Myocyte (in vitro differentiated cells): ENCODE results near the gene DUSP22. TPM values are rescaled to one million over a fixed set of nuclear protein-coding genes. Genes with fewer than 3 reads are reported as not detected.
A peak's percentile ranks its signal among the peaks of the same experiment; 100 is the strongest.
"Not testable (repeated sequence)": the region's sequence is repeated elsewhere in the genome, so short reads cannot be mapped to it uniquely, and the experiment has no call there.

Source experiments
- DNase-seq: peaks from one replicate; pipeline ENCODE4 v3.0.0-alpha.2; 2012; ENCODE audit warnings: low read depth
- total RNA-seq: library from RNA; depleted of rRNA; stranded (reverse); fragments of >200 nt; gene quantifications from 2 replicates; pipeline ENCODE4 v1.2.3, GENCODE V29; 2014

The DUSP22 gene
- total RNA-seq, 1 donor from 2014 or later, result 46.4 TPM

DNA sequence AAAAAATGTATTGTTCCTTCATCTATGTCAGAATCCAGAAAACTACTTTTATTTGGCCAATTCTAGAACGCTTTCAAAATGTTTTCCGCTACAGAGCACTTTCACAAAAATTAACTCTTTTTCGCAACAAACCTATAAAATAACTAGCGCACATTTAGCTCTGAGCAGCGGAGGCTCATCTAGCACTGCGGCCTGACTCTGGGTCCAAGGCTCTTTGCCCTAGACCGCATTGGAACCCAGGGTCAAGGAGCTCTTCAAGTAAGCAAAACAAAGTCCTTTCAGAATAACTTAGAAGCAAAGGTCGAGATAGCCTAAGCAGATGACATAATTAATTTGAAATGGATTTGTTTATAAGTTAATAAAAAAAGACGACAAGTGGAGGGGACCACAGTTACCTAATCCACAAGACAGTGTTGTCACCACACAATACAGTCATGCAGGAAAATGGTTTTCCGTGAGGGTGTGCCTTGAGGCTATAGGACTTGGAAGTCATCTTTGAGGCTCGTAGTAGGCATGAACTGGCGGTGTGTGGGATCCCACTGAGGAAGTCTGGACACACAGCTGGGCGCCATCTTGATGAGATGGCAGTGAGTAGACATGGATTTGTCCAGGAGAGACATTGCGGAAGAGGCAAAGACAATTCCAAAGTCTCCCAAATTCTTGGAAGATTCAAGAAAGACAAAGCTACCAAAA, 70.1 kb downstream of the DUSP22 start:
- DNase-seq, result no peak

DNA sequence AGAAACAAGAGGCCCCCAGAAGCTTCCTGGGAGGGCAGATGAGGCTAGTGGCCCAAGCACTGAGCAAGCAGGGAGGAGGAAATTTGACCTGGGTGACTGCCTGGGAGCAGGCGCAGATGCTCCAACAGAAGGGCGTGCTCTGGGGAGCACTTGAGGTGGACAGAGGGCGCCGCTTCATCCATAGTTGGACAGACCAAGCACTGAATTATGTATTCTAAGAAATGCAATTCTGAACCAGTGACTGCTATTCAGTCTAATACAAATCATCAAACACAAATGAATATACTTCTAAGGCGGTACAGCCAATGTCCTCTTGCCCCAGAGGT, 70.6 kb downstream of the DUSP22 start:
- no peak for DNase-seq

DNA sequence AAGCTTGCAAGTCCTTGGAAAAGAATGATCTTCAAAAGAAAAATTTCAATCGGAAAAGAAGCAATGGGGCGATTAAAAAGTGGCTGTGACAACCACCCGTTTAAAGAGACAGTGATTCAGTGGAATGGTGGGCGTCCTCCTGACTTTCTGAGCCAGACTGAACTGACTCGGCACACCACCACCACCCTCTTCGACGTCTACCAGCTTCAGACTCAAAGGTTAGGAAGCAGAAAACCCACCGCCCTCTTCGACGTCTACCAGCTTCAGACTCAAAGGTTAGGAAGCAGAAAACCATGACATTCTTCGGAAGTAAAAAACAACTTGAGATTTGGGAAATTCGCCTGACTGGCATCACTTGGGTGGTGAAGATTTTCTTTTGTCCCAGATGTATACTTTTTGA, 71.0 kb downstream of the DUSP22 start:
- DNase-seq, result no peak

DNA sequence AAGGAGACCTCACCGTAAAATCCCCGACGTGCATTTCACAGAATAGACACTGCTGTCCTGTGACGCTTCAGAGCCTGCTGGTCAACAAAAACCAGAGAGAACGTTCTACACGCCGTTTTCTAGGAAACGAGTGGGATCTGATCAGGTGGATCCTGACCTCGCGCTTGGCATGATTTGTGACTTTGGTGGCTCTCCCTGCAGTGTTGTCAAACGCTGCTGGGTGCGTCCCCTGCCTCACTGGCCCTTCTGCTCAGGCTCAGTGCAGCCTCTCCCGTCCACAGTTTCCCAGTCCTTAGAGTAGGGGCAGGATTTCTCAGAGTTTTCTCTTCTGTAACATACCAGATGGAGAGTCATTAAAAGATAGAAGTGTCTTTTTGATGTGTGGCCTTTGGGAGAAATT, 71.6 kb downstream of the DUSP22 start:
- no peak for DNase-seq

DNA sequence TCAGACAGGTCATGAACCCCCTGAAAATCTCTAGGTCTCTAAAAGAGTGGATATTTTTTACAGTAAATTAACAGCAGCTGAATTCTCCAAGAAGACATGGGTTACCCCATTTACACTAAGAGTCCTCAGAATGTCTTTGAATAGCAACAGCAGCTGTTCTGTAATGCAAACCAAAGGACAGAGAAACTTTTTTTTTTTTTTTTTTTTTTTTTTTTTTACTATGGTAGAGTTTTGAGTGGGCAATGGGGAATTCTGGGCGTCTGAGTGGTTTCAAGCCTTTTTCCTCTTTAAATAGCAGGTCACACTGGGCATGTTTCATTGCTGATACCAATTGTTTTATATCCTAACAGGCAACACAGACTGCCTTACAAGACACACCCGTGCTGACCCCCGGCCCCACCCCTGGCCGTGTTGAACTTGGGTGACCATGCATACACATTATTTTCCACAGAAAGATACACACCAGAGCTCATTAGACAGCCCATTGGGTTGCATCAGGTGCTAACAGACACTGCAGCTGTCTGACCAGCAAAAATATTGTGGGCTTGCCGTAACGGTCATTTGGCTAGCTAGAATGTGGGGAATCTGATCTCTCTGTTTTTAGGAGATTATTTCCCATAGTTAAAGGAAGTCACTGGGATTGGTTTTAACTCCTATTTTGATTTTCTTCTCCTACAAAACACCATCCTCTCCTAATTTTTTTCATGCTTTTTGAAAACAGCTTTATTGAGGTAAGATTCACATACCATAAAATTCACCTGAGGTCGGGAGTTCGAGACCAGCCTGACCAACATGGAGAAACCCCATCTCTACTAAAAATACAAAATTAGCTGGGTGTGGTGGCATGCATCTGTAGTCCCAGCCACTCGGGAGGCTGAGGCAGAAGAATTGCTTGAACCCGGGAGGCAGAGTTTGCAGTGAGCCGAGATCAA, 72.6 kb downstream of the DUSP22 start:
- peak; percentile 93 for DNase-seq

DNA sequence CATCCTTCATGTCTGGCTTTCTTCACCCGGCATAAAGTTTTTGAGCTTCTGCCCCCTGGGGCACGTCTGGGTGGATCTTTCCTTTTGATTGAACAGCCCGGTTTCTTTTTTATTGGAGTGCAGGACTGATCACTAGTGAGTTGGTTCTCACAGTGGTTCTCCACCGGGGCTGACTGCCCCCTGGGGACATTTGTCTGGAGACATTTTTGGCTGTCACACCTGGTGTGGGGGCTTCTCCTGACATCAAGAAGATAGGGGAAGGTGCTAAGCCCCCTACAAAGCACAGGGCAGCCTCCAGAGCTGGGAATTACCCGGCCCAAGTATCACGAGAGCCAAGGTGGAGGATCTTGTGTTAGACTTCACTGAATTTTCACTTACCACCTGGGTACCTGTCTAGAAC, 73.5 kb downstream of the DUSP22 start:
- DNase-seq, result no peak

DNA sequence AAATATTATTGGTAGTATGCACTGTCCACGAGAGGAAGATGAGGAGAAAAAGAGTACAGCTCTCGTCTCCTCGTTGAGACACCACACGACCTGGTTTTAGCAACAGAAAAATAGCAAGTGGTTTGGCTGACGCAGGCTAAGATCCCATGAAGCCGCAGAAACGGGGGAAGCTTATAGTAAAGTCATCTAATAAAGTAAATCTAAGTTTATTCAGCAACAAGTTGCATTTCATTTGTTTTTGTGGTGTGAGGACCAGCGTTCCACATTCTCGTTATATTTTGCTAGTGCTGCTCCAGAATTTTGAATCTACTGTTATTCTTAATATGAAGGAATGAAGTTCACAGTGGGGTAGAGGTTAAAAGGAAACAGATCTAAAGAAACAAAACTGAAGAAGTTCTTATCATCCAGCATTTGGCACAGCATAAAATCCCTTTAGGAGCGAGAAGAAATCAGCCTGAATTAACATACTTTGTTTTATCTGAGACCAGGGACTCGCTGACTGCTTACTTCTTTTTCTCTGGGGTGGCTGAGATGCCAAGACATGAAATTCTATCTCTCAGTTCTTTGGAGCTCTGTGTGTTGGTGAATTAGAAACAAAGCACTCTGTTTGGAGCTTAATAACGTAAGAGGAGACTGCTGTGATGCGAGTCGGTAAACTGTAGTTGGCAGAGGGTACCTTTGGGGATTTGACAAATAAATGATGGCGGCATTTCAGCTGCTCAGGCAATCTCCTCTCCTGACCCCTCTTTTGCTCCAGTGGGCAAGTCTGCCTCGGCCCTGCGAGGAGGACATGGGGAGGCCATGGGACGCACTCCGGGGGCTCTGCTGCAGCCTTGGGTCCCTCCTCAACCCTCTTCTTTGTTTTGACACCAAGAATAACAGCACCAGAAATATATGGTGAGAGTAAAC, 74.4 kb downstream of the DUSP22 start:
- peak; percentile 48 for DNase-seq

DNA sequence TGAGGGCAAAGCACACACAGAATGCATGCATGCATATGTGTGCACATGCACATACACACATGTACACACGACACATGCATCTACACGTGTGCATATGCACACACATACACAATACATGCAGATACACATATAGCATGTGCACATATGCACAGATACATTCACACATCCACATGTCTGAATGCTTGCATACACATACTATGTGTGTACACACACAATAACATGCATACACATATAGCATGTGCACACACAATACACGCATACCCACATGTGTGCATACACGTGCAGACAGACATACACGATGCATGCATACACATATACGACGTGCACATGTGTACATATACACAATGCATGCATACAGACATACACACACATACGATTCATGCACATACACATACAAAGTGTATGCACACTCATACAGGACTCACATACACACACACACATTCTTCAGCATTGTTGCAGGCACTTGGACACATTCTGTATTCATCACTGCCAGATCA, 75.1 kb downstream of the DUSP22 start:
- no peak for DNase-seq

DNA sequence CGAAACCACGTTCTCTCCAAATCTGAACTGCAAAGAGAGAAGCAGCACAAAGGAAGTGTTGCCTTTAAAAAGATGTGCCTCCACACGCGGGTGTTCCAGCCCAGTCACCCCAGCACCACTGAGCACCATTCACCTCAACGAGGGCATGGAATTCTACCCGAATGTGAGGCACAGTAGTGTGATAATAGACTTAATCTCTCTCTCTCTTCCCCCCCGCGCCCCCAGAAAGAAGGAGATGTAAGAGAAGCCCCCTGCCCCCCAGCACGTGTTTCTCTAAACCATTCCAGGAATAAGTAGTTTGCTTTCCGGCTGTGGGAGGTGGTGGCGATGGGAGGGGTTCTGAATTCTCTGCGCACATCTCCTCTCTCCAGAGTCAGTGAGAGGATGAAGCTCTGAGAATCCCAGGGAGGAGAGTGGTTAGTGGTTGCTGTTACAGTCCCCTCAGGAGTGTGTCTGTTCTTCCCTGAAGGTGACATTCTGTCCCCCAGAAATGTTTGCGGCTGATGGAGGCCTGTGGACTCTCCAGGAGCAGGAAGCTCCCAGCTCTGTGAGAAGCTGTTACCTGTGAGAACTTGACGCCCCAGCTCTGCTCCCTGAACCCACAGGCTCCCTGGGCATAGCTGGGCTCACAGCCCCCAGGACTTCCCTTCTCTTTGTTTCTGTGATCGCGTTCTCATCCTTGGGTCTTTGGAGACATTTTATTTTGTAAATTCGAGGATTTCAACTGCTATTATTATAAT, 75.8 kb downstream of the DUSP22 start:
- DNase-seq, result no peak

DNA sequence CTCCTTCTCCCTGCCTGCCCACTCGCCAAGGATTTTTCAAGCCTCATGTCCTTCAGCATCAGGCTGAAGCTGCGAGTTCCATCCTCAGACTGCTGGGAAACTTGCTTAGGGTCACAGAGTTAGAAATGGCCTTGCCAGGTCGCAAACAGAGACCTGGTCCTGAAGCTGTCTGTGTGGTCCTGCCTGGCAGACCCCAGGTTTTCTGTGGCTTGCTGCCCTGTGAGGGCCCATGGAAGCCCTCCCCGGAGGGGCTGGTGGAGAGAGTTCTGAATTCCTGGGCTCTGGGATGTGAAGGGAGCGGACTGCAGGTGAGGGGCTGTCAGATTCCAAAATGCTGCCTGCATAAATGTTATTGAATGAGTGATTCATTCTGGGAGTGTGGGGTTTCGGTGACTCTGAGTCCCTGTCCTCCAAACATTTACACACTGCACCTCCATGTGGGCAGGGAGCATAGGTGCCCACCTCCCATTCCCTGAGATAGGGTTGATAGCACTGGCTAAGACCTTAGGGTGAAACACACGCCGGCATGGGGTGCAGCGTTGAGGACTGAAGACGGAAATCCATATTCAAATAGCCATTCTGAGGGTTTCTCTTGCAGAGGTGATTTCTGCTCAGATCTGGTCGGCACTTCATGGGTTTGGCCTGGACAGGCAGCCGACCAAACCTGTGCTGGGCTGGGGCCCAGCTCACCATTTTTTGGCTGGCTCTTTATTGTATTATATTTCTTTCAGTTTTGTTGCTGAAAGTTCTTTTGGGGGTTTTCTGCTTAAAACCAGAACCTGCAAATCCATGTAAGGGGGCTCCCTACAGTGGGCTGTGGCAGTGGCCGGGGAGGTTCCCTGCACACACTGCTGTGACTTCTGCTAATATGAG, 77.5 kb downstream of the DUSP22 start:
- no peak for DNase-seq

DNA sequence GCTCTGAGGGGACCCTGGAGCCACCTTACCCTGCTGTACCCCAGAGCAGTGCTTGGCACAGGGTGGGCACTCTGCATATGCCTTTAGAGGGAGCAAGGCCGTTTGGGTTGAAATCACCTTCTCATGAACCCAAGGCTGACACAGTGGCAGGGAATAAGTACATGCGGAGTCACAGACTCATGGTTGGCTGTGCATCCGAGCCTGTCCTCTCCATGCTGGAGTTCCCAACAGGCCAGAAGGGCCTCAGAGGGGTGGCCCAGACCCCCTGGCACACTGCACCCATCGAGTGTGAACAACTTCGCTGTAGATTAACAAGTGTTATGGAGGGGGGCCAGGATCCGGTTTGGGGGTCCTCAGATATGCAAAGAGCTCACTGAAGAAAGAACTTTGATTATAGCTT, 78.3 kb downstream of the DUSP22 start:
- no peak for DNase-seq

DNA sequence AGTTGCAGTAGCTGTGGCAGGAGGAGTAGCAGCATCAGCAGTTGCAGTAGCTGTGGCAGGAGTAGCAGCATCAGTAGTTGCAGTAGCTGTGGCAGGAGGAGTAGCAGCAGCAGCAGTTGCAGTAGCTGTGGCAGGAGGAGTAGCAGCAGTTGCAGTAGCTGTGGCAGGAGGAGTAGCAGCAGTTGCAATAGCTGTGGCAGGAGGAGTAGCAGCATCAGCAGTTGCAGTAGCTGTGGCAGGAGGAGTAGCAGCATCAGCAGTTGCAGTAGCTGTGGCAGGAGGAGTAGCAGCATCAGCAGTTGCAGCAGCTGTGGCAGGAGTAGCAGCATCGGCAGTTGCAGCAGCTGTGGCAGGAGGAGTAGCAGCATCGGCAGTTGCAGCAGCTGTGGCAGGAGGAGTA, 79.6 kb downstream of the DUSP22 start:
- DNase-seq, result not testable (repeated sequence)

DNA sequence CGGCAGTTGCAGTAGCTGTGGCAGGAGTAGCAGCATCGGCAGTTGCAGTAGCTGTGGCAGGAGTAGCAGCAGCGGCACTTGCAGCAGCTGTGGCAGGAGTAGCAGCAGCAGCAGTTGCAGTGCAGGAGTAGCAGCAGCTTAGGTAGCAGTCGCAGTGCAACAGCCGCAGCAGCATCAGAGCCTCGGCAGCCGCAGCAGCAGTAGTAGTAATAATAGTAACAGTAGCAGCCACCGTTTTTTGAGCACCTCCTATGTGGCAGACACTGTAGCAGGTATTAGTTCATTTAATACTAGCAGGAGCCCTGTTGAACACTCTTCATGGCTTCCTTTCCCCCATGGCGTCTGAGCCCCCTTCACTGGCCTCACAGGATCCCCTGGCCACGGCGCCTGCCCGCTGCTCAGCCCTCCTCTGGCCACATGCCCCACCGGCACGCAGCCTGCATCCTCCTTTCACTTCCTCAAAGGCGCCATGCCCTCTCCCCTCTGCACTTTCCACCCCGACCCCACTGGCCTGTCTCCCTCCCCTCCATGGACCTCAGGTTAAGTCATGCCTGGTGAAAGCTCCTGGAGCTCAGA, 80.1 kb downstream of the DUSP22 start:
- DNase-seq, result no peak

DNA sequence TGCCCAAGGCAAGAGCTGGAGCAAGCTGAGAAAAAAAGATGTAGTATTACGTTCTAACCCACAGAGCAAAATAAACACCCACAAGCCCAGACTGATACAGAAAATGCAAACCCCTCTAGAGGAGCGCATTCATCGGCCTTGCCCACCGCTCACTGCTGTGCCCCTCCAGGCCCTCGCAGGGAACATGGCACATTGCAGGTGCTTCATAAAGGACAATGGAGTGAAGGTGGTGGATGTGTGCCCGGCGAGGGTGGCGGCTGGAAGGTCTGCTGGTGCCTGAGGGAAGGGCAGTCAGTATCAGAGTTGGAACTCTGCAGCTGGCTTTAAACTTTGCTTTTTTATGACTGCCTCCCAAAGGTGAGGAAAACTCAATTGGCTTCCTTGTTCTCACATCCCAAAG, 80.7 kb downstream of the DUSP22 start:
- DNase-seq, result no peak

DNA sequence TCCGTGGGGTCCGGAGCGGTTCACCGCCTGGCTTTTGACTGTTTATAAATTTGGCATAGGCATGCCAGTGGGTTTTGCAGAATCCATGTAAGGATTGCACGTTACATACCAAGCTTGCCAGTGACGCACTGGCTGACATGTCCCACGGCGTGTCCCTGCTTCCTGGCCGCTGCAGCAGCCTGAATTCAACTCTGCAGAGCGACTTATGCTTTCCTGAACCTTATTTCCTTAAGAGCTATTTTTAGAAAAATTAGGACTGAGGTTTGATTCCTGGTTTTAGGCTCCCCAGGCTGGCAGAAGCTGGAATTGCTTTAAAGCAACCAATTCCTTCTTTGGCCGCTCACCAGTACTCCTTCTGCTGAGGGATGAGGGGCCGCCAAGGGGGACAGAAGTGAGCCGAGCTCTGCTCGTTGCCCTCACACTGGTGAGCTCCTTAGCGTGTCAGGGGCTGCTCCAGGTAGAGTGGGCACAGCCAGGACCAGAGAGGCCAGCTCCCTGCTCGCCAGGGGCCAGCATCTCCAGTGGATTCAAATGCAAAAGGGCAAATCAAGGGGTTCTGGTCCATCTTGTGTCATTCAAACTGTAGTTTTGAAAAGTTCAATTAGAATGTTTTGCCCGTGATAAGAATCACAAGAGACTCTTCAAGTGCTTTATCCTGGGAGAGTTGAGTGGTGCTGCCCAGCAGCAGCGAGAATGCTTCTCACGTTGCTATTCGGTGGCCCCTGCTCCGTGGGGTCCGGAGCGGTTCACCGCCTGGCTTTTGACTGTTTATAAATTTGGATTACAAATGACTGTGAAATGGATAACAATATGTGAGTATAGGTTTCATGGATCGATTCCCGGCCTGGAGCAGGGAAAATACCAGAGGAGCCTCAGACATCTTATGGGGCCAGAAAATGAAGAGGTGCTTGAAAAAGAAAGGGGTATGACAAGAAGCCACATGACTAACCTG, 81.8 kb downstream of the DUSP22 start:
- DNase-seq, result no peak

DNA sequence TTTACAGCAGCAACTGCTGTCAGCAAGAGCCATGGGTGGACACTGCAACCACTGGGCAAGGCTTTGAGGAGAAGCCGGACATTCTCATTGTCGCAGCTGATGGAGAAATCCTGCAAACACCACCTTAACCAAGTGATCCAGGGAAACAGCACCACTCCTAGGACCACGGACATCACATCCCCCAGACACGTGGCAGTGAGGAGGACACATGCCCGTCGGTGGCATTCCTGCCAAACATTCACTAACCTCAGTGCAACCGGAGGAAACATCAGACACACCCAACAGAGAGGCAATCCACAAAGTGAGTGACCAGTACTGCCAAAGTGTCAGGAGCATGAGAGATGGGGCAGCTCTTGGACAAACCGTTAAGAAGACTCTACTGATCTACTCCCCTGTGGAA, 82.7 kb downstream of the DUSP22 start:
- no peak for DNase-seq

DNA sequence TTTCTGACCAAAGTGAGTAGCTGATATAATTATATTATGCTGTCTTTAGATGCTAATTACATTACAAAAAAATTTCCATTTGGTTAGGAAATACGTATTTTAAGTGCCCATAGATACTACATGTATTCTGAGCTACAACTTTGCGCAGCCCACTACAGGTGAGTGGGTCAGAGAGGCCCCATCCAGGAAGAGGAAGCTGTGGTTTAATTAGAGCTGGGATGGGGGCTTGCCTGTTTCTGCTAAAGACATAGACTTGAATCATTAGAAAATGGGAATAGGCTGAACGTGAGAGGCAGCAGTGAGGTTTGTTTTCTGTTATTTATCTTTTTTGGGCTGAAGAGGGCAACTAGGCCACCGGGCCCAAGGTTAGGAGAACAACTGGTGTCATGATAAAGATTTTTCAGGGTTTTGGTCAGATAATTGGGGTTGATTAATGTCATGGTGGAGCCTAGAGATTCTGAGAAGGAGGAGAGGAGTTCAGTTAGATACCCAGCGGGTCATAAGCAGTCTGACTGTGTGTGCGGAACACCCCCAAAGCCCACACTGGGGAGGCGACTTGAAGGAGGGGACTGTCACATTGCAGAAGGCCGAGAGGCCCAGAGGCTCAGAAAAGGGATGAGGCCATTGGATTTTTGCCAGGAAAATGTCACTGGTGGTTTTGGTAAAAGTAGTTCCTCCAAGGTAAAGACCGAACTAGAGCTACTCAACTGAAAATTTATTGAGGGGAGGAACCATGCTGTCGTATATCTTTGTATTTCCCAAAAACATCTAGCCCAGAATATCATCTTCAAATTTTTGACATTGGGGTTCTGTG, 84.7 kb downstream of the DUSP22 start:
- DNase-seq, result no peak
